ENCODE data around the gene PTCRA.
"Not testable (repeated sequence)": the region's sequence is repeated elsewhere in the genome, so short reads cannot be mapped to it uniquely, and the experiment has no call there.

PTCRA gene

GRCh38 chr6:42929821-42930360, 14.0 kb downstream of the PTCRA start:
- Mint-ChIP-seq H3K36me3 (peaks cover 18% of the 10 kb centered on the region), H3K4me3 (peak overlapping the region; percentile 93), H3K27ac (peak overlapping the region; percentile 92), H3K27me3 (no peaks in the 10 kb centered on the region), H3K9me3 (no peaks in the 10 kb centered on the region), H3K4me1 (peaks cover 45% of the 10 kb centered on the region)

GRCh38 chr6:42932412-42932811, 16.6 kb downstream of the PTCRA start:
- H3K27ac Mint-ChIP-seq: peak overlapping the region; percentile 89
- H3K9me3 Mint-ChIP-seq: no peaks in the 10 kb centered on the region
- H3K4me1 Mint-ChIP-seq: peaks cover 62% of the 10 kb centered on the region
- peaks cover 23% of the 10 kb centered on the region for H3K36me3 Mint-ChIP-seq
- peak overlapping the region; percentile 87 for H3K4me3 Mint-ChIP-seq
- H3K27me3 Mint-ChIP-seq: no peaks in the 10 kb centered on the region

GRCh38 chr6:42933205-42933604, 17.4 kb downstream of the PTCRA start:
- Mint-ChIP-seq H3K4me3 (peak overlapping the region; percentile 87), H3K36me3 (peaks cover 27% of the 10 kb centered on the region), H3K27ac (peak overlapping the region; percentile 89), H3K9me3 (no peaks in the 10 kb centered on the region), H3K27me3 (no peaks in the 10 kb centered on the region), H3K4me1 (peaks cover 65% of the 10 kb centered on the region)

GRCh38 chr6:42935322-42935721, 19.5 kb downstream of the PTCRA start:
- Mint-ChIP-seq H3K27ac (peak overlapping the region; percentile 51), H3K4me3 (peak overlapping the region; percentile 26), H3K27me3 (no peaks in the 10 kb centered on the region), H3K9me3 (no peaks in the 10 kb centered on the region), H3K4me1 (peaks cover 56% of the 10 kb centered on the region), H3K36me3 (peaks cover 24% of the 10 kb centered on the region)

- Mint-ChIP-seq H3K36me3 (peaks cover 24% of the 10 kb centered on the region), H3K9me3 (no peaks in the 10 kb centered on the region), H3K4me1 (peaks cover 47% of the 10 kb centered on the region), H3K27ac (no peak overlapping the region), H3K27me3 (no peaks in the 10 kb centered on the region), H3K4me3 (no peak overlapping the region)
Measured at GRCh38 chr6:42936398-42936797, 20.5 kb downstream of the PTCRA start.

GRCh38 chr6:42937548-42938427, 21.9 kb downstream of the PTCRA start:
- peaks cover 17% of the 10 kb centered on the region for H3K36me3 Mint-ChIP-seq

GRCh38 chr6:42938428-42938796, 22.6 kb downstream of the PTCRA start:
- peaks cover 13% of the 10 kb centered on the region for H3K36me3 Mint-ChIP-seq

More at GRCh38 chr6:42937548-42938427, 21.9 kb downstream of the PTCRA start:
- peaks cover 36% of the 10 kb centered on the region for H3K4me1 Mint-ChIP-seq
- no peak overlapping the region for H3K27ac Mint-ChIP-seq
- no peaks in the 10 kb centered on the region for H3K27me3 Mint-ChIP-seq
- H3K9me3 Mint-ChIP-seq: no peaks in the 10 kb centered on the region
- no peak overlapping the region for H3K4me3 Mint-ChIP-seq

GRCh38 chr6:42938987-42939809, 23.3 kb downstream of the PTCRA start:
- no peaks in the 10 kb centered on the region for H3K27me3 Mint-ChIP-seq
- H3K9me3 Mint-ChIP-seq: no peaks in the 10 kb centered on the region
- peak overlapping the region; percentile 14 for H3K27ac Mint-ChIP-seq
- peaks cover 12% of the 10 kb centered on the region for H3K36me3 Mint-ChIP-seq
- H3K4me1 Mint-ChIP-seq: peaks cover 22% of the 10 kb centered on the region
- no peak overlapping the region for H3K4me3 Mint-ChIP-seq

More at GRCh38 chr6:42938428-42938796, 22.6 kb downstream of the PTCRA start:
- H3K4me1 Mint-ChIP-seq: peaks cover 30% of the 10 kb centered on the region
- no peaks in the 10 kb centered on the region for H3K9me3 Mint-ChIP-seq
- H3K27me3 Mint-ChIP-seq: no peaks in the 10 kb centered on the region
- no peak overlapping the region for H3K4me3 Mint-ChIP-seq
- no peak overlapping the region for H3K27ac Mint-ChIP-seq

GRCh38 chr6:42939810-42940167, 23.9 kb downstream of the PTCRA start:
- Mint-ChIP-seq H3K4me3 (no peak overlapping the region), H3K9me3 (no peaks in the 10 kb centered on the region), H3K27ac (no peak overlapping the region), H3K4me1 (peaks cover 20% of the 10 kb centered on the region), H3K27me3 (no peaks in the 10 kb centered on the region), H3K36me3 (peaks cover 12% of the 10 kb centered on the region)

GRCh38 chr6:42940493-42941045, 24.7 kb downstream of the PTCRA start:
- Mint-ChIP-seq H3K4me3 (no peak overlapping the region), H3K9me3 (no peaks in the 10 kb centered on the region), H3K27me3 (no peaks in the 10 kb centered on the region), H3K4me1 (peaks cover 16% of the 10 kb centered on the region), H3K36me3 (peaks cover 12% of the 10 kb centered on the region), H3K27ac (no peak overlapping the region)

GRCh38 chr6:42941356-42941755, 25.5 kb downstream of the PTCRA start:
- peak overlapping the region; percentile 51 for H3K27ac Mint-ChIP-seq
- H3K36me3 Mint-ChIP-seq: peaks cover 12% of the 10 kb centered on the region
- H3K9me3 Mint-ChIP-seq, H3K4me3 Mint-ChIP-seq, H3K27me3 Mint-ChIP-seq: not testable (repeated sequence)
- H3K4me1 Mint-ChIP-seq: peaks cover 10% of the 10 kb centered on the region

- Mint-ChIP-seq H3K27ac (no peak overlapping the region), H3K27me3 (no peaks in the 10 kb centered on the region), H3K9me3 (no peaks in the 10 kb centered on the region), H3K36me3 (peaks cover 8% of the 10 kb centered on the region), H3K4me1 (peaks cover 4% of the 10 kb centered on the region), H3K4me3 (no peak overlapping the region)
Measured at GRCh38 chr6:42942444-42942843, 26.6 kb downstream of the PTCRA start.

GRCh38 chr6:42947950-42948349, 32.1 kb downstream of the PTCRA start:
- H3K9me3 Mint-ChIP-seq: no peaks in the 10 kb centered on the region
- peaks cover 6% of the 10 kb centered on the region for H3K36me3 Mint-ChIP-seq
- no peaks in the 10 kb centered on the region for H3K4me1 Mint-ChIP-seq
- no peak overlapping the region for H3K4me3 Mint-ChIP-seq
- H3K27me3 Mint-ChIP-seq: no peaks in the 10 kb centered on the region
- H3K27ac Mint-ChIP-seq: peak overlapping the region; percentile 43

GRCh38 chr6:42952389-42952788, 36.5 kb downstream of the PTCRA start:
- H3K27me3 Mint-ChIP-seq: no peaks in the 10 kb centered on the region
- H3K27ac Mint-ChIP-seq: no peak overlapping the region
- H3K9me3 Mint-ChIP-seq: no peaks in the 10 kb centered on the region
- H3K36me3 Mint-ChIP-seq: peaks cover 2% of the 10 kb centered on the region
- no peaks in the 10 kb centered on the region for H3K4me1 Mint-ChIP-seq
- no peak overlapping the region for H3K4me3 Mint-ChIP-seq

GRCh38 chr6:42954405-42954804, 38.6 kb downstream of the PTCRA start:
- not testable (repeated sequence) for H3K27ac Mint-ChIP-seq, H3K4me3 Mint-ChIP-seq, H3K27me3 Mint-ChIP-seq, H3K36me3 Mint-ChIP-seq, H3K4me1 Mint-ChIP-seq, H3K9me3 Mint-ChIP-seq
